HG03558 (cell line): ENCODE measurements around the gene ST7.
A peak's percentile ranks its signal among the peaks of the same experiment; 100 is the strongest.
"Not testable (repeated sequence)": the region's sequence is repeated elsewhere in the genome, so short reads cannot be mapped to it uniquely, and the experiment has no call there.

Experiments
- ATAC-seq: cut with Tn5 transposase; IDR thresholded peaks from one replicate; pipeline ENCODE4 v1.9.1; 2021; ENCODE audit warnings: moderate number of reproducible peaks; ENCODE audit not compliant: unreplicated experiment; ENCODE audit errors: extremely low read depth

ST7 gene

GRCh38 chr7:117238937-117239336 lies 285.6 kb downstream of the ST7 start:
- ATAC-seq, result no peak

DNA sequence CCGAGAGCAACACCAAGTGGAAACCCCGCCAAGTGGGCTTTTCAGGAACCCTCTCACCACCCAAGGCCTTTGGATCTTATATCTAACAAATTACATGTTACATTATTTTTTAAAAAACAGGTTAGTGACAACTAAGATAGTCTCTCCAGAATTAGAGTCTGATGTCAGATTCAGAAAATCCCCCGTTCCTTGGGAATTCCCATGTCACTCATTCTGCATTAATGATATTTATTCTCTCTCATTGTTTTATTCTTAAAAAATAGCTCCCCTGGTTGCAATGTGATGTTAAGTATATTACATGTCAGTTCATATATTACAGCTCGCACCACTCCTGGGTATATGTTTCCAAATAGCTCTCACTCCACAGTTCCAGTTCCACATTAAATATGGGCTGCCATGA lies 287.8 kb downstream of the ST7 start:
- no peak for ATAC-seq

- ATAC-seq, result no peak
Measured at GRCh38 chr7:117243390-117243789, 290.1 kb downstream of the ST7 start.

- not testable (repeated sequence) for ATAC-seq
Measured at GRCh38 chr7:117245703-117246102, 292.4 kb downstream of the ST7 start.

DNA sequence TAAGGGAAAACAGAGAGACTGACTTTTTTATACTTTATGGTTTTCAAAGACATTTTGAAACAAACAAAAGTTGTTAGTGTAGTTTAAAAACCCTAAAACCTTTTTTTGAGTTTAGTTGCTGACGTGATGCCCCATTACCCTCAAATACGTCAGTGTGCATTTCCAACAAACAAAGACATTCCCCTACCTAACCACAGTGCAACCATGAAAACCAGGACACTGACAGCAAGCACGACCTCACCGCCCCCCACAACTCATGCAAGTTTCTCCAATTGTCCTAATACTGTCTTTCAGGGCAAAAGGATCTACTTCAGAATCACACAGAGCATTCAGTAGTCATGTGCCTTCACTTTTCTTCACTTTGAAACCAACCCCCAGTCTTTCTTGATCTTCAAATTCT lies 294.5 kb downstream of the ST7 start:
- no peak for ATAC-seq

DNA sequence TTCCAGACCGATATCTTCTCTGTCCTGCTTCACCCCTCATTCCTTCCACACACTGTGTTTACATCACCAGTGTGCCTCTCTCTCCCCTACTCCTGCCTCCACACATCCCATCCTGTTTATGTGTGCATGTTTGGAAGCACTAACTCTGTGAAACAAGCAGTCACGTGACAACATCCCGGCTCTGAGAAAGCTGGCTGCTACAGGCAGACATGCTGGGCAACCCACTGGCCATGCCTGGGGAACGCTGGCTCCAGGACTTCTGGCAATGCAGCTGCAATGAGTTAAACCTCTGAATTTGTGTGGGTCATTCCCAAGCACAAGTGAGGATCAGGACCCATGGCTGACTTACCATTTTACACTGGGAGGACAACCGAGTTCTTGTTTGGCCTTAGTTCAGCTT lies 295.5 kb downstream of the ST7 start:
- ATAC-seq, result no peak

- ATAC-seq, result no peak
Measured at GRCh38 chr7:117249696-117250095, 296.4 kb downstream of the ST7 start.

DNA sequence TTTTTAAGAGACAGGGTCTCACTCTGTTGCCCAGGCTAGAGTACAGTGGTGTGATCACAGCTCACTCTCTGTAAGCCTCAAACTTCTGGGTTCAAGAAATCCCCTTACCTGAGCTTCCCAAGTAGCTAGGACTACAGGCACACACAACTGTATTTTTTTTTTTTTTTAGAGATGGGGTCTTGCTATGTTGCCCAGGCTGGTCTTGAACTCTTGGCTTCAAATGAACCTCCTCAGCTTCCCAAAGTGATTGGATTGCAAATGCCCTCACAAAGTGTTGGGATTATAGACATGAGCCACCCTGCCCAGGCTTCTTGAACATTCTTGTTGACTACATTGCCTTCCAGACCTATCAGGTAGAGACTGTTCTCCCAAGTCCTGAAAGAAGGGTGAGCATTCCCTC lies 296.9 kb downstream of the ST7 start:
- no peak for ATAC-seq

GRCh38 chr7:117250801-117251200 lies 297.5 kb downstream of the ST7 start:
- ATAC-seq, result no peak

GRCh38 chr7:117251687-117252086 lies 298.4 kb downstream of the ST7 start:
- ATAC-seq, result peak; percentile 61

DNA sequence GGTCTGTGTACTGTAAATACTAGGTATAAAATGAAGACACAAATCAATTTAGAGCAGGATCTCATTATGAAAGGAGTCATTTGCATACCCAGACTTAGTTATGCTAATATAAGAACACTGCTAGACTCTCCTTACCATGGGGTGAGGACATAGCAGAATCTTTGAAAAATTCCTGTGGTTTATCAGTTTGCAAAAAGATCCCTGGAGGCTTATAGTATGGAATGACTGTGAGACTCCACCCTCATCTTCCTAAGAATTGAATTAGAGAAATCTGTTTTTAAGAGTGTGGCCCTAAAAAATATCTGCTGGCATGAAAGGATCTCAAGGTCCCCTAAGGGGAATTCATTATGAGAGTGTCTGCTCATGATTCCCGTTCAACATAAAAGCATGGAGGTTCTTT lies 306.3 kb downstream of the ST7 start:
- no peak for ATAC-seq

- no peak for ATAC-seq
Measured at GRCh38 chr7:117262546-117262945, 309.2 kb downstream of the ST7 start.

DNA sequence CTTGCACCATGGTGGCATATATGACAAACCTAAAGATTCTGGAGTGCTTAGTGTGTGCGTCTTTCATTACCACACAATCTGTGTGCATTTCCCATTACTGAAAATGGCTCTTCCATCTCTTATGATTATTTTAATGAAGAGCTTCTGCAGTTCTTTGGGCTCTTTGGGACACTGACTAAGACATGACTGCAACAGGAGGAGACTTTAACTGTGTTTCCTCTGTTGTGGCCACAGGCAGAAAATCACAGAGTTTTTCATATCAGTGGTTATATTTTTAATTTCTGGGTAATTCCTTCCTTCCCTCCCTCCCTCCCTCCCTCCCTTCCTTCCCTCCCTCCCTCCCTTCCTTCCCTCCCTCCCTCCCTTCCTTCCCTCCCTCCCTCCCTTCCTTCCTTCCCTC lies 311.4 kb downstream of the ST7 start:
- no peak for ATAC-seq

DNA sequence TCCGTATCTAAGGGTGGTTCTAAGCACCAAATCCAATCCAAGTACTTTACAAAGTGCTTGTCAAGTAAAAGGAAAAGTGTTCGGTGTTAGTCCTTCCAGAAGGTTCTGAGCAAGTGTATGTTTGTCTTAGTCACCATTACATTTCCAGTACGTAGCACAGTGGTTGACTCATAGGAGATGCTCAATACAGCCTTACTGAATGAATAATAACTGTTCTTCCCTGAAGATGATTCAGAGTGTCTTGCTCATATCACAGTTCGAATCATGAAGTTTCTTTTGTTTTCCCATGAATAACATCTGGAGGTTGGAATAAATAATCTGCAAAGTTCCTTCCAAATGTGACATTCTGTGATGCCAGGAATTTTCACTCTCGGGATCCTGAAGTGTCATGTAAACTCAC lies 316.1 kb downstream of the ST7 start:
- ATAC-seq, result no peak

- ATAC-seq, result no peak
Measured at GRCh38 chr7:117269886-117270285, 316.6 kb downstream of the ST7 start.

GRCh38 chr7:117270371-117270770 lies 317.1 kb downstream of the ST7 start:
- no peak for ATAC-seq

DNA sequence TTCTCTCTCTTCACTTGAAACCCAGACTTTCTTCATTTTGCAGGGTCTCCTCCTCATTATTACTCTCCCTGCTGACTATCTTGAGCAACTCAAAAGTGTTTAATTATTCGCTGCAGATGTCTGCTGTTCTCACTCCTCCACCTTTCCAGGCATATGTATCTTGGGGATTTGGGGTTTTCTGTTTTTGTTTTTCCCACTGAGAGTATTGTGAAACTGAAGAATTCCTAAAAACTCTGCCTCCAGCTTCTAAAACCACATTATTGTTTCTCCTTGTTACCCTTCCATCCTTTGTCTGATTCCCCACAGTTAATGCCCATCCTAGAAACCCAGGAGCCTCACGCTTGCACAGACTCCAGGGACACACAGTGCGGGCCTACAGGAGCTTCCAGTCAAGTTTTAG lies 318.3 kb downstream of the ST7 start:
- no peak for ATAC-seq

GRCh38 chr7:117272017-117272759 lies 318.9 kb downstream of the ST7 start:
- no peak for ATAC-seq

GRCh38 chr7:117273325-117273724 lies 320.0 kb downstream of the ST7 start:
- no peak for ATAC-seq

GRCh38 chr7:117273814-117274225 lies 320.5 kb downstream of the ST7 start:
- no peak for ATAC-seq

DNA sequence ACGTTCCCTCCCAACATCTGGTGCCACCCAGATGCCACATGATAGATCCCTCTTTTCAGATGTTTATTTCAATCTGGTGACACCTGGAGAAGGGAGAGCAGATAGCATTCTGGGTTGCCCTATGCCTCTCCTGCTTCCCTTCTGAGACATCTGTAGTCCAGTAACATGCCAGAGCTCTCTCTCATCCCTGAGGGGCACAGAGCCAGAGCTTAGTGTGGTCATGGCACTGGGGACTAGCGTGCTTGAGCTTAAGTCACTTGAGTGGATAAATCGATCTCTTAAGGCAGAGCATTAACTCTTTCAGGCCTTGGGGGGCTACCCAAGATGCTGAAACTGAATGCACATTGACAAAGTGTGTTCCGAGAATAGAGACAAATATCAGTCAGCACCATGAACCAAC lies 321.6 kb downstream of the ST7 start:
- no peak for ATAC-seq

DNA sequence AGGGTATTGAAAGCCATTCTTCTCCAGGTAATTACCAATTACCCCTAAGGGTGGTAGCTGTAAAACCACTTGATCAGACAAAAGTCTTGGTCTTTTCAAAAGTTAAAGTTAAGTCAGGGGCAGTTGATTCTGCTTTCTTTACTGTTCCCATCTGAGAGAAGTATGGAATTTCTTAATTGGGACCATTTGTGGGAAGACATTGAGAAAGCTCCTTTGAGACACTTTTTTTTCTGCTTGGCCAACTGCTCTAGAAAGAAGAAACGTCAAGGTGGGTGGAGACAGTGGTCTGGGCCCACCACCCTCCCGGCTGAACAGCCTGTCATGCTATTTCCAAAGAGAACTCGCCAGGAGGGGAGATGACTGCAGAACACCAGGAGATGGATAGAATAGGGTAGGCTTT lies 324.3 kb downstream of the ST7 start:
- no peak for ATAC-seq

DNA sequence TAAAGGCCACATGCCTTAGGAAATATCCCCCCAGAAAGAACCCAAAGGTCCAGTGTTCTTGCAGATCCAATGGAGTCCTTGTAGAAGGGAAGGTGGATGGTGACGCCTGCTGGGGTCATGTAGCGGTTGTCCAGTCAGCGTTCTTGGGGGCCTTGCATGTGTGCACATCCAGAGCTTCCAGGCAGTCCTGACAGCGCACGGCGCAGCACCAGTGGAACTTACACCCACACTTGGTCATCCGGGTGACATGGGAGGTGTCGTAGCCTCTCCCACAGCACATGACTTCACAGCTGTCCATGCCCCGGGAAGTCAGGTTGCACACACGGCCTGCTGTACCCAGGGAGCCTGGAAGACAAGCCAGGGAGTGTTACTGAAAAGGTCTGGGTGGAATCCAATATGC lies 324.7 kb downstream of the ST7 start:
- no peak for ATAC-seq
